Stomach (tissue), 4 donors: ENCODE results near the gene EPDR1.

Source experiments
- CTCF ChIP-seq, 7 experiments: fragments of 450-650 bp in 4 of 7; fragments of 200-600 bp in 3 of 7; sonication (generic) in 3 of 7; IDR thresholded peaks; one replicate each; pipeline ENCODE4 v1.5.1; 2016 to 2019; ENCODE audit warnings: antibody characterized with exemption in 7 of 7, control low read depth in 2 of 7, mild to moderate bottlenecking in 1 of 7
- EP300 ChIP-seq: sonication (generic); formaldehyde crosslinking; IDR thresholded peaks from one replicate; pipeline ENCODE4 v1.6.1; 2017; ENCODE audit warnings: antibody characterized with exemption
- POLR2A ChIP-seq, 4 donors: fragments of 450-650 bp; IDR thresholded peaks; one replicate each; pipeline ENCODE4 v1.6.1; 2016; ENCODE audit warnings: antibody characterized with exemption in 4 of 4, control low read depth in 2 of 4, mild to moderate bottlenecking in 1 of 4, moderate library complexity in 1 of 4
- POLR2AphosphoS5 ChIP-seq, 3 donors: sonication (generic); formaldehyde crosslinking; IDR thresholded peaks; one replicate each; pipeline ENCODE4 v1.6.1; 2016; ENCODE audit warnings: antibody characterized with exemption in 3 of 3

GRCh38 chr7:37932543-37932942, 12.1 kb downstream of the EPDR1 start:
- TF ChIP-seq CTCF (IDR thresholded peaks at IDR 0.05) = no peak
- no peak for TF ChIP-seq EP300
- no peak for TF ChIP-seq POLR2A (IDR thresholded peaks at IDR 0.05)
- no peak for TF ChIP-seq POLR2AphosphoS5 (IDR thresholded peaks at IDR 0.05)
